Measurements from ENCODE around the gene DCAF11.

GRCh38 chr14:24127673-24128072 is 13.1 kb downstream of the DCAF11 start:
- TF ChIP-seq CTCF (IDR thresholded peaks at IDR 0.05; ENCODE audit: insufficient read depth, low read depth, low read length) (no peak), EZH2 (IDR thresholded peaks at IDR 0.05; ENCODE audit: insufficient read depth, low read length) (no peak)

All from astrocyte (in vitro differentiated cells and primary cell).